Measurements from ENCODE around the gene IRAK4.

IRAK4 gene

DNA sequence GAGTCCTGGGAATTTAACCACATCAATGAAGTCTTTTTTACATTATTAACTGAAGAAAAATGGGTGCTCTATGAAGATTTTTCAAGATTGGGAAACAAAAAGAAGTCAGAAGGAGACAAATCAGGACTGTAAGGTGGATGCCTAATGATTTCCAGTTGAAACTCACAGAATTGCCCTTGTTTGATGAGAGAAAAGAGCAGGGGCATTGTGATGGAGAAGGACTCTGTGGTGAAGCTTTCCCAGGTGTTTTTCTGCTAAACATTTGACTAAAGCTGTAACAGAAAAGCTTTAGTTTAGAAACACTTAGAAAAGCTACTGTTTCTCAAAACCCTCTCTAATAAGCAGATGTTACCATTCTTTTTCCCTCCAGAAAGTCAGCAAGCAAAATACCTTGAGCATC lies 5.8 kb downstream of the IRAK4 start:
- TF ChIP-seq, protein P1, sequence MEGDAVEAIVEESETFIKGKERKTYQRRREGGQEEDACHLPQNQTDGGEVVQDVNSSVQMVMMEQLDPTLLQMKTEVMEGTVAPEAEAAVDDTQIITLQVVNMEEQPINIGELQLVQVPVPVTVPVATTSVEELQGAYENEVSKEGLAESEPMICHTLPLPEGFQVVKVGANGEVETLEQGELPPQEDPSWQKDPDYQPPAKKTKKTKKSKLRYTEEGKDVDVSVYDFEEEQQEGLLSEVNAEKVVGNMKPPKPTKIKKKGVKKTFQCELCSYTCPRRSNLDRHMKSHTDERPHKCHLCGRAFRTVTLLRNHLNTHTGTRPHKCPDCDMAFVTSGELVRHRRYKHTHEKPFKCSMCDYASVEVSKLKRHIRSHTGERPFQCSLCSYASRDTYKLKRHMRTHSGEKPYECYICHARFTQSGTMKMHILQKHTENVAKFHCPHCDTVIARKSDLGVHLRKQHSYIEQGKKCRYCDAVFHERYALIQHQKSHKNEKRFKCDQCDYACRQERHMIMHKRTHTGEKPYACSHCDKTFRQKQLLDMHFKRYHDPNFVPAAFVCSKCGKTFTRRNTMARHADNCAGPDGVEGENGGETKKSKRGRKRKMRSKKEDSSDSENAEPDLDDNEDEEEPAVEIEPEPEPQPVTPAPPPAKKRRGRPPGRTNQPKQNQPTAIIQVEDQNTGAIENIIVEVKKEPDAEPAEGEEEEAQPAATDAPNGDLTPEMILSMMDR (IDR thresholded peaks at IDR 0.05; ENCODE audit: insufficient read depth, missing control alignments): no peak
- FAIRE-seq (no peak), DNase-seq (ENCODE audit: insufficient read length, low spot score) (no peak)

DNA sequence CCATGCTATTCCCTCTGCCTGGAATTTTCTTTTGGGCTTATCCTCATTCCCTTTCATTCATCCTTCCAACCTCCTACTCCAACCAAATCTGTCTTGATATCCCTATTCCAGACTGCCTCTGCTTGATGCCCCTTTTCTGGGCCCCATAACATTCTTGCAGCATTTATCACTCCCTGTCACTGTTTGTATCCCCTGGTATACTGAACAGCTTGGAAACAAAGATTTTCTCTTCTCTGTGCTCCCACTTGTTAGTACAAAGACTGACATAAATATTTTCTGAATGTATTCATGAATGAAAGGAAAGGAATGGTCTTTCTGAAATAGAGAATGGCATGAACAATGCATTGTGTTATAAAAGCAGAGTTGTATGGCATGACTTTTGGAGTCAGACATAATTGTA lies 7.5 kb downstream of the IRAK4 start:
- no peak for DNase-seq (ENCODE audit: insufficient read length, low spot score)
- FAIRE-seq: no peak
- TF ChIP-seq, protein P1 (IDR thresholded peaks at IDR 0.05; ENCODE audit: insufficient read depth, missing control alignments): no peak

DNA sequence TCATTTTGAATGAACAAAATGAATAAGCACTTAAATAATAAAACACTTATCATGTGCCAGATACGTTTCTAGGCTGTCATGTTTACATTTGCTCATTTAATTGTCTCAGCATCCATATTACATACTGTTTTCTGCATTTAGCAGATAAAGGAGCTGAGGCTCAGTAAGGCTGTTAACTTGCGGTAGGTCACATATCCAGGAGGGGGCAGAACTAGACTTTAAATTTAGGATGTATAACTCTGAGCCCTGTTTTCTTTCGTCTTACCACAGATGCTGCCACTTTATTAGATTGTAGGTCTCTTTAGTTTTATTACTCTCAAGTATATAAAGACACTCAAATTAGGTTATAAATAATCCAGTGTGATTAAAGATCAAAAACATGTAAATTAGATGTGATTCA lies 17.7 kb downstream of the IRAK4 start:
- TF ChIP-seq, protein P1 (IDR thresholded peaks at IDR 0.05; ENCODE audit: insufficient read depth, missing control alignments): peak; percentile 62
- peak; percentile 11 for FAIRE-seq
- DNase-seq (ENCODE audit: insufficient read length, low spot score): no peak

DNA sequence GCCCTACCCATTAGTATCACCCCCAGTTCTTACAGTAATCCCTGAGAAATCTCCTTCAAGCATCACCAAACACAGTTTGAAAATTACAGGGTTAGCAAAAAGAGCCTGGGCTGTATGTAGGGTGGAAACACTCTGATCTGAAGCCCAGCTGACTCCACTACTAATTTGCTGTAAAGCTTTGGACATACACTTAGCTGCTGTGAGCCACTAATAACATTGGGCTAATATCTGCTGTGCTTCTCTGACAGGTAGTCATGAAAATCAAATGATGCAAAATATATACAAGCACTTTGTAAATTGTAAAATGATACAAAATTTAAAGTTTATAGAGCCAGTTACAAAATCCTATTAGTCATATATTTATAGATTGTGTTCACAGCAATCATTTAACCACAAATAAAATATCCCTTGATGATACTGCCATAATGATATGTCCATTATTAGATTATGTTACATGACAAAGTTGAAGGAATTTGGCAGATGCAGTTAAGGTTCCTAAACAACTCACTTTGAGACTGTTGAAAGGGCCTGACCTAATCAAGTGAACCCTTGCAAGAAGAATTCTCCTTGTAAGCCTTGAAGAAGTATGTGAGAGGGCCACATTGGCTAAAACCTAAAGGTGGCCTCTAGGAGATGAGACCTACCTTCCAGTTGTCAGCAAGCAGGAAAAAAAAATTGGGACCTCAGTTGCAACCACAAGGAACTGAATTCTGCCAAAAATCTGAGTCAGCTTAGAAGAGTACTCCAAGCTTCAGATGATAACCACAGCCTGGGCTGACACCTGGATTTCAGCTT lies 28.3 kb downstream of the IRAK4 start:
- DNase-seq (ENCODE audit: insufficient read length, low spot score): no peak
- TF ChIP-seq, protein P1 (IDR thresholded peaks at IDR 0.05; ENCODE audit: insufficient read depth, missing control alignments): no peak
- no peak for FAIRE-seq

DNA sequence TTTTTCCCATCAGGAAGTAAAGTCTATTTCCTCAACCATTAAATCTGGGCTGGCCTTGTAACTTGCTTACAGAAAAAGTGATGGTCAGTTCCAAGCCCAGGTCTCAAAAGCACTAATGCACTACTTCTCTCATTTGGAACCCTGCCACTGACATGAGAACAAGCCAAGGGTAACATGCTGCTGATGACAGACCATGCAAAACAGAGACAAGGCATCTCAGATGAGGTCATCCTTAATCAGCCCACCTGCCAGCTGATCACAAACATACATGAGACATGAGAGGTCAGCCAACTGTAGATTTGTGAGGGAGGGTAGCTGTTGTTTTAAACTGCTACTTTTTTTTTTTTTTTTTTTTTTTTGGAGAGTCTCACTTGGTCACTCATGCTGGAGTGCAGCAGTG lies 31.2 kb downstream of the IRAK4 start:
- FAIRE-seq (no peak), DNase-seq (ENCODE audit: insufficient read length, low spot score) (no peak)
- TF ChIP-seq, protein P1 (IDR thresholded peaks at IDR 0.05; ENCODE audit: insufficient read depth, missing control alignments): no peak

DNA sequence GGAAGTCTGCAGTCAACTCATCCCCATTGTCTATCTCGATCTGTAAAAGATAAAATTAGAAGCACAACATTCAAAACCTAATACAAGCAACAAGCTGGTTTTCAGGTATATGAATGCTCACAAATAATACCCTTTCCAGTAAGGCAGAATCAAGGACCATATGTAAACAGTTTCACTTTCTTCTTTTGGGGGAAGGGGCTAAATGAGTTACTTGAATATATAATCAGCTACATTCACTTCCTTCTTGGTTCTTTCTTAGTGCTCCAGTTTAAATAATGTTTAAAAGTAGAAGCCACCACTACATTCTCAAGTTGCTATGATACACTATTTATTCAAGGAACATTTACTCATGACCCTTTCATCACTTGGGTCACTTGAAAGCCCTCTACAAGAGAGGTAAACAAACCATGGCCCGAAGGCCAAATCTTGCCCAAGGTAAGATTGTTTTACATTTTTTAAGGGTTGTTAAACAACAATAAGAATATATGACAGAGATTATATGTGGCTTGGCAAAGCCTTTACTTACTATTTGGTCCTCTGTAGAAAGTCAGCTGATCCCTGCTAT lies 37.0 kb downstream of the IRAK4 start:
- FAIRE-seq (no peak), DNase-seq (ENCODE audit: insufficient read length, low spot score) (no peak)
- TF ChIP-seq, protein P1 (IDR thresholded peaks at IDR 0.05; ENCODE audit: insufficient read depth, missing control alignments): no peak

DNA sequence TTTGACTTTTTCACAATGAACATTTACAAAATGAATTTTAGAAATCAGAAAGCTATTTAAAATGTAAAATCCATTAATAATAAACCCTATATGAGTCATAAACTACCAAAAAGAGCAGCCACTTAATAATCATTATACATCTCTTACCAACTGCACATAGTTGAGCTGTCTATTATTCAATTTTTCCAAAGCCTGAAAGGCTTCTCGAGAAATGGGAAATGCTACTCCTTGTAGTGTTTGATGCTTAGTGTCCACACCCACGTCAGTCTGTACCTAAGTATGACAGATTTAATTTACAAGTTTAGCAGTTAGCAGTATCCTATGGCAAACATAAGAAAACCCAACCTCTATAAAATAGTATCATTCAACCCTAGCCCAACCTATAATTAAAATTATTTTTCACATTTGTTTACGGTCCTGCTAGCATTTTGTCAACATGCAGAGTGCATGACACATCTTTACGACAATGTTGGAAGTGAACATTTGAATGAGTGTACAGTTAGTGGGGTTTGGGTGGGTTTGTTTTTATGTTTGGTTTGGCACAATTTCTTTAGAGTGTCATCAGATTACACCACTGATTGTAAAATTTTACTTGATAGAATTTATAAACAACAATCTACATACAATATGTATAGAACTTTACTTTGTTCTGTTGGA lies 38.9 kb downstream of the IRAK4 start:
- FAIRE-seq: no peak
- no peak for DNase-seq (ENCODE audit: insufficient read length, low spot score)
- TF ChIP-seq, protein P1 (IDR thresholded peaks at IDR 0.05; ENCODE audit: insufficient read depth, missing control alignments): no peak
